Loucy (cell line): ENCODE measurements around the gene SRSF9.

ENCODE experiments used
- CTCF ChIP-seq: fragments of 200-600 bp; sonication (generic); conservative IDR thresholded peaks from 2 replicates; pipeline ENCODE4 v1.5.1; 2014; ENCODE audit warnings: mild to moderate bottlenecking, antibody characterized with exemption, low read length
- EZH2phosphoT487 ChIP-seq: fragments of 200-600 bp; IDR thresholded peaks from 2 replicates; pipeline ENCODE4 v1.6.1; 2018; ENCODE audit warnings: antibody characterized with exemption, mild to moderate bottlenecking, moderate library complexity, borderline replicate concordance

GRCh38 chr12:120497524-120498150 is 28.1 kb upstream of the SRSF9 start:
- TF ChIP-seq EZH2phosphoT487 (no peak), CTCF (no peak)
